Bronchial epithelial cell (primary cell): ENCODE data around the gene CD55. TPM values are rescaled to one million over a fixed set of nuclear protein-coding genes. Genes with fewer than 3 reads are reported as not detected.
A peak's percentile ranks its signal among the peaks of the same experiment; 100 is the strongest.

ENCODE experiments used
- DNase-seq: peaks from one replicate; pipeline ENCODE4 v3.0.0-alpha.2; 2010; ENCODE audit warnings: low read depth
- FAIRE-seq: peaks from 2 replicates; lab custom pipeline; 2011; peaks lifted over from hg19 to GRCh38; lab: Jason Lieb, UNC
- H3K27me3 ChIP-seq: 2 replicates; pipeline ENCODE4 v1.5.1; 2011; ENCODE audit warnings: low read length; ENCODE audit not compliant: control insufficient read depth, insufficient read depth
- H3K36me3 ChIP-seq: 2 replicates; pipeline ENCODE4 v1.5.1; 2011; ENCODE audit warnings: low read length; ENCODE audit not compliant: control insufficient read depth, insufficient read depth
- H3K4me3 ChIP-seq: 2 replicates; pipeline ENCODE4 v1.5.1; 2011; ENCODE audit warnings: mild to moderate bottlenecking, low read depth, low read length, control low read depth
- CTCF ChIP-seq: IDR thresholded peaks from 2 replicates; pipeline ENCODE4 v1.5.1; 2011; ENCODE audit warnings: mild to moderate bottlenecking, moderate library complexity, low read length, control low read depth, inconsistent platforms; ENCODE audit not compliant: insufficient read depth, severe bottlenecking
- total RNA-seq: library from RNA; depleted of rRNA; stranded (reverse); fragments of >200 nt; gene quantifications from 2 replicates; pipeline ENCODE4 v1.2.1, GENCODE V29; 2014

Gene CD55
- total RNA-seq, 1 donor from 2014 or later = 85.3 TPM

GRCh38 chr1:207349979-207350378 is 28.5 kb downstream of the CD55 start:
- TF ChIP-seq CTCF = no peak
- no peak for DNase-seq
- peaks cover 7% of the 10 kb centered on the region for H3K36me3 ChIP-seq

GRCh38 chr1:207352554-207352953 is 31.1 kb downstream of the CD55 start:
- no peaks in the 10 kb centered on the region for H3K27me3 ChIP-seq
- no peaks in the 10 kb centered on the region for H3K36me3 ChIP-seq
- DNase-seq = no peak
- H3K4me3 ChIP-seq = no peak overlapping the region
- no peak for FAIRE-seq
- no peak for TF ChIP-seq CTCF

More at GRCh38 chr1:207349979-207350378, 28.5 kb downstream of the CD55 start:
- Histone ChIP-seq H3K4me3 (no peak overlapping the region), H3K27me3 (no peaks in the 10 kb centered on the region)
- no peak for FAIRE-seq

- DNase-seq (peak; percentile 32), FAIRE-seq (no peak)
- Histone ChIP-seq H3K4me3 (no peak overlapping the region), H3K36me3 (peaks cover 2% of the 10 kb centered on the region), H3K27me3 (no peaks in the 10 kb centered on the region)
- no peak for TF ChIP-seq CTCF
Measured at GRCh38 chr1:207355060-207355459, 33.6 kb downstream of the CD55 start.

- Histone ChIP-seq H3K36me3 (peaks cover 2% of the 10 kb centered on the region), H3K4me3 (no peak overlapping the region), H3K27me3 (no peaks in the 10 kb centered on the region)
- DNase-seq (no peak), FAIRE-seq (no peak)
- no peak for TF ChIP-seq CTCF
Measured at GRCh38 chr1:207355513-207356295, 34.2 kb downstream of the CD55 start.

- DNase-seq (no peak), FAIRE-seq (no peak)
- H3K27me3 ChIP-seq = no peaks in the 10 kb centered on the region
- TF ChIP-seq CTCF = no peak
- peaks cover 3% of the 10 kb centered on the region for H3K36me3 ChIP-seq
- H3K4me3 ChIP-seq = no peak overlapping the region
Measured at GRCh38 chr1:207361029-207361428, 39.6 kb downstream of the CD55 start.

- FAIRE-seq (no peak), DNase-seq (peak; percentile 66)
Measured at GRCh38 chr1:207361889-207362288, 40.4 kb downstream of the CD55 start.

More at GRCh38 chr1:207361889-207362288, 40.4 kb downstream of the CD55 start:
- Histone ChIP-seq H3K36me3 (peaks cover 3% of the 10 kb centered on the region), H3K27me3 (no peaks in the 10 kb centered on the region), H3K4me3 (no peak overlapping the region)
- no peak for TF ChIP-seq CTCF
